ENCODE results near the gene SREBF1. TPM values are rescaled to one million over a fixed set of nuclear protein-coding genes. Genes with fewer than 3 reads are reported as not detected.

SREBF1 gene
- total RNA-seq, 1 experiment from 2014 or later = 17.2 TPM

GRCh38 chr17:17870247-17870646, 33.5 kb upstream of the SREBF1 start:
- Histone ChIP-seq H3K36me3 (peaks cover 38% of the 10 kb centered on the region), H3K4me1 (replicated peaks) (no peaks in the 10 kb centered on the region; the same call in 1 of the 2 replicates), H3K27me3 (replicated peaks) (no peaks in the 10 kb centered on the region), H3K9me3 (replicated peaks) (no peaks in the 10 kb centered on the region), H3K4me3 (no peak overlapping the region), H3K27ac (no peak overlapping the region)
- no peak for DNase-seq (ENCODE audit: low read depth in 1 of 2, low spot score in 2 of 2)

GRCh38 chr17:17868641-17869522, 32.1 kb upstream of the SREBF1 start:
- no peaks in the 10 kb centered on the region for H3K9me3 ChIP-seq (replicated peaks)
- H3K27ac ChIP-seq = no peak overlapping the region
- no peak overlapping the region for H3K4me3 ChIP-seq
- H3K36me3 ChIP-seq = peaks cover 29% of the 10 kb centered on the region
- H3K4me1 ChIP-seq (replicated peaks) = no peaks in the 10 kb centered on the region
- no peaks in the 10 kb centered on the region for H3K27me3 ChIP-seq (replicated peaks)
- DNase-seq (ENCODE audit: low read depth in 1 of 2, low spot score in 2 of 2) = no peak

GRCh38 chr17:17866897-17867296, 30.1 kb upstream of the SREBF1 start:
- H3K4me3 ChIP-seq = no peak overlapping the region
- H3K27ac ChIP-seq = no peak overlapping the region
- no peaks in the 10 kb centered on the region for H3K9me3 ChIP-seq (replicated peaks)
- H3K4me1 ChIP-seq (replicated peaks) = no peaks in the 10 kb centered on the region
- peaks cover 28% of the 10 kb centered on the region for H3K36me3 ChIP-seq
- no peaks in the 10 kb centered on the region for H3K27me3 ChIP-seq (replicated peaks)
- no peak for DNase-seq (ENCODE audit: low read depth in 1 of 2, low spot score in 2 of 2)

- DNase-seq (ENCODE audit: low read depth in 1 of 2, low spot score in 2 of 2) = no peak
- H3K27ac ChIP-seq = no peak overlapping the region
- peaks cover 28% of the 10 kb centered on the region for H3K36me3 ChIP-seq
- no peaks in the 10 kb centered on the region for H3K4me1 ChIP-seq (replicated peaks)
- H3K27me3 ChIP-seq (replicated peaks) = no peaks in the 10 kb centered on the region
- H3K4me3 ChIP-seq = no peak overlapping the region
- H3K9me3 ChIP-seq (replicated peaks) = no peaks in the 10 kb centered on the region
Observed at GRCh38 chr17:17866425-17866824, 29.6 kb upstream of the SREBF1 start.

GRCh38 chr17:17865035-17865434, 28.2 kb upstream of the SREBF1 start:
- H3K36me3 ChIP-seq = peaks cover 25% of the 10 kb centered on the region
- H3K27me3 ChIP-seq (replicated peaks) = no peaks in the 10 kb centered on the region
- no peaks in the 10 kb centered on the region for H3K9me3 ChIP-seq (replicated peaks)
- H3K27ac ChIP-seq = no peak overlapping the region
- H3K4me3 ChIP-seq = no peak overlapping the region
- no peak for DNase-seq (ENCODE audit: low read depth in 1 of 2, low spot score in 2 of 2)
- H3K4me1 ChIP-seq (replicated peaks) = no peaks in the 10 kb centered on the region

GRCh38 chr17:17860766-17861107, 24.0 kb upstream of the SREBF1 start:
- Histone ChIP-seq H3K27me3 (replicated peaks) (no peaks in the 10 kb centered on the region), H3K36me3 (peaks cover 2% of the 10 kb centered on the region; the same call in 1 of the 2 replicates), H3K4me3 (no peak overlapping the region), H3K4me1 (replicated peaks) (no peaks in the 10 kb centered on the region), H3K27ac (no peak overlapping the region), H3K9me3 (replicated peaks) (no peaks in the 10 kb centered on the region)
- no peak for DNase-seq (ENCODE audit: low read depth in 1 of 2, low spot score in 2 of 2)

- Histone ChIP-seq H3K4me1 (replicated peaks) (no peaks in the 10 kb centered on the region), H3K27me3 (replicated peaks) (no peaks in the 10 kb centered on the region), H3K36me3 (peaks cover 2% of the 10 kb centered on the region; the same call in 1 of the 2 replicates), H3K27ac (no peak overlapping the region), H3K9me3 (replicated peaks) (no peaks in the 10 kb centered on the region), H3K4me3 (no peak overlapping the region)
- peak; percentile 54 to 62 for DNase-seq (ENCODE audit: low read depth in 1 of 2, low spot score in 2 of 2)
Observed at GRCh38 chr17:17859909-17860765, 23.4 kb upstream of the SREBF1 start.

- Histone ChIP-seq H3K4me1 (replicated peaks) (peaks cover 13% of the 10 kb centered on the region), H3K9me3 (replicated peaks) (no peaks in the 10 kb centered on the region), H3K4me3 (no peak overlapping the region), H3K27me3 (replicated peaks) (no peaks in the 10 kb centered on the region), H3K36me3 (no peaks in the 10 kb centered on the region; the same call in 1 of the 2 replicates), H3K27ac (no peak overlapping the region)
- DNase-seq (ENCODE audit: low read depth in 1 of 2, low spot score in 2 of 2) = no peak
Observed at GRCh38 chr17:17857496-17857895, 20.7 kb upstream of the SREBF1 start.

GRCh38 chr17:17856386-17856785, 19.6 kb upstream of the SREBF1 start:
- no peaks in the 10 kb centered on the region for H3K9me3 ChIP-seq (replicated peaks)
- H3K27ac ChIP-seq = no peak overlapping the region
- H3K4me1 ChIP-seq (replicated peaks) = peaks cover 13% of the 10 kb centered on the region
- no peak overlapping the region for H3K4me3 ChIP-seq
- DNase-seq (ENCODE audit: low read depth in 1 of 2, low spot score in 2 of 2) = no peak
- no peaks in the 10 kb centered on the region for H3K27me3 ChIP-seq (replicated peaks)
- no peaks in the 10 kb centered on the region; the same call in 1 of the 2 replicates for H3K36me3 ChIP-seq

GRCh38 chr17:17855976-17856375, 19.2 kb upstream of the SREBF1 start:
- DNase-seq (ENCODE audit: low read depth in 1 of 2, low spot score in 2 of 2) = no peak
- no peak overlapping the region for H3K27ac ChIP-seq
- no peaks in the 10 kb centered on the region; the same call in 1 of the 2 replicates for H3K36me3 ChIP-seq
- no peaks in the 10 kb centered on the region for H3K9me3 ChIP-seq (replicated peaks)
- peaks cover 13% of the 10 kb centered on the region for H3K4me1 ChIP-seq (replicated peaks)
- no peaks in the 10 kb centered on the region for H3K27me3 ChIP-seq (replicated peaks)
- H3K4me3 ChIP-seq = no peak overlapping the region

- Histone ChIP-seq H3K4me1 (replicated peaks) (peaks cover 13% of the 10 kb centered on the region), H3K9me3 (replicated peaks) (no peaks in the 10 kb centered on the region), H3K27me3 (replicated peaks) (no peaks in the 10 kb centered on the region), H3K4me3 (no peak overlapping the region), H3K36me3 (peaks cover 5% of the 10 kb centered on the region), H3K27ac (no peak overlapping the region)
- DNase-seq (ENCODE audit: low read depth in 1 of 2, low spot score in 2 of 2) = no peak
Observed at GRCh38 chr17:17853811-17854447, 17.1 kb upstream of the SREBF1 start.

GRCh38 chr17:17852930-17853329, 16.1 kb upstream of the SREBF1 start:
- Histone ChIP-seq H3K27ac (no peak overlapping the region), H3K36me3 (peaks cover 9% of the 10 kb centered on the region), H3K9me3 (replicated peaks) (no peaks in the 10 kb centered on the region), H3K4me1 (replicated peaks) (peaks cover 13% of the 10 kb centered on the region), H3K4me3 (no peak overlapping the region), H3K27me3 (replicated peaks) (no peaks in the 10 kb centered on the region)
- DNase-seq (ENCODE audit: low read depth in 1 of 2, low spot score in 2 of 2) = no peak

GRCh38 chr17:17851103-17852002, 14.6 kb upstream of the SREBF1 start:
- Histone ChIP-seq H3K27me3 (replicated peaks) (no peaks in the 10 kb centered on the region), H3K4me3 (no peak overlapping the region), H3K27ac (no peak overlapping the region), H3K9me3 (replicated peaks) (no peaks in the 10 kb centered on the region), H3K4me1 (replicated peaks) (peaks cover 13% of the 10 kb centered on the region), H3K36me3 (peaks cover 24% of the 10 kb centered on the region)
- no peak for DNase-seq (ENCODE audit: low read depth in 1 of 2, low spot score in 2 of 2)

All from SJSA1 (cell line).